IPS-20b (cell line): ENCODE results near the gene LRRC32.
"Not testable (repeated sequence)": the region's sequence is repeated elsewhere in the genome, so short reads cannot be mapped to it uniquely, and the experiment has no call there.

Source experiments
- H3K27ac ChIP-seq: one replicate; pipeline ENCODE4 v1.5.1; 2013; ENCODE audit warnings: low read length
- H3K27me3 ChIP-seq: 2 replicates; pipeline ENCODE4 v1.6.1; 2013; ENCODE audit warnings: mild to moderate bottlenecking, low read length, inconsistent platforms; ENCODE audit not compliant: insufficient read depth
- H3K36me3 ChIP-seq: 2 replicates; pipeline ENCODE4 v1.6.1; 2013; ENCODE audit warnings: low read depth, mild to moderate bottlenecking, inconsistent platforms, low read length, moderate library complexity; ENCODE audit not compliant: insufficient read depth
- H3K4me1 ChIP-seq: 2 replicates; pipeline ENCODE4 v1.6.1; 2013; ENCODE audit warnings: mild to moderate bottlenecking, control low read depth, inconsistent platforms, low read length, moderate library complexity; ENCODE audit not compliant: insufficient read depth
- H3K4me3 ChIP-seq: 2 replicates; pipeline ENCODE4 v1.5.1; 2013; ENCODE audit warnings: mild to moderate bottlenecking, low read length, inconsistent platforms
- H3K9ac ChIP-seq: 2 replicates; pipeline ENCODE4 v1.6.1; 2013; ENCODE audit warnings: low read depth, mild to moderate bottlenecking, inconsistent platforms, low read length, moderate library complexity
- H3K9me3 ChIP-seq: 2 replicates; pipeline ENCODE4 v1.6.1; 2013; ENCODE audit warnings: mild to moderate bottlenecking, low read depth, low read length, inconsistent platforms; ENCODE audit not compliant: insufficient read depth

LRRC32 gene

GRCh38 chr11:76610371-76610770 lies 60.2 kb downstream of the LRRC32 start:
- Histone ChIP-seq H3K36me3 (no peaks in the 10 kb centered on the region), H3K4me3 (no peak overlapping the region), H3K27ac (no peak overlapping the region)

DNA sequence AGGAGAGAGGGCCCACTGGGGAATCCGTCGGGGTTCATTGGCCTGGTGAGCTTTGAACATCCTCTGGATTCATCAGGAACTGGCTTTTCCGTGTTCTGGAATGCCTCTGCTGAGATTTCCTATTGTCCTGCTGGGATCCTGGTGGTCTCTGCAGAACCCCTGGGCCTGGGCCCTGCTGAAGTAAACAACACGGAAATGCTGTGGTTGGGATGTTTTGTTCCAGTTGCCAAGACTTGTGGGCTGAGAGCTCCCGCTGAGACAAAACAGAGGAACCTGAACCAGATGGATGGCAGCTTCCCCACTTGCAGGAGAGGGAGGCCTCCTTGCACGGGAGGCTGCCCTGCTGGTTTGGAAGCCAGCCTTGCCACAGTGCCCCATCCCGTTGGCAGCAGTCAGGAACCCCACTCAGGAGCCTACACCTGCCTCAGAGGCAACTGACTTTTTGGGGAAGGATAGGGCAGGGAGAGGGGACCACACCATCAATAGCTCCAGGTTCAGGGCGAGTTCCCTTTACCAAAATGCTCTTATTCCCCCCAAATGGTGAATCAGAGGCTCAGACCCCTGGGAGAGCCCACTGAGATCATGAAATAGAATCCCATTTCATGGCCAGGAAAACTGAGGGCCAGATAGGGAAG lies 60.7 kb downstream of the LRRC32 start:
- Histone ChIP-seq H3K27ac (no peak overlapping the region), H3K4me3 (no peak overlapping the region), H3K9me3 (no peaks in the 10 kb centered on the region), H3K4me1 (peaks cover 2% of the 10 kb centered on the region; the same call in 1 of the 2 replicates), H3K27me3 (no peaks in the 10 kb centered on the region), H3K9ac (no peak overlapping the region), H3K36me3 (no peaks in the 10 kb centered on the region)

More at GRCh38 chr11:76610371-76610770, 60.2 kb downstream of the LRRC32 start:
- Histone ChIP-seq H3K4me1 (peaks cover 2% of the 10 kb centered on the region; the same call in 1 of the 2 replicates), H3K9ac (no peak overlapping the region), H3K27me3 (no peaks in the 10 kb centered on the region), H3K9me3 (no peaks in the 10 kb centered on the region)

GRCh38 chr11:76608879-76609460 lies 61.6 kb downstream of the LRRC32 start:
- H3K4me1 ChIP-seq, H3K27ac ChIP-seq, H3K4me3 ChIP-seq, H3K27me3 ChIP-seq, H3K9ac ChIP-seq, H3K9me3 ChIP-seq, H3K36me3 ChIP-seq: not testable (repeated sequence)

- H3K27ac ChIP-seq, H3K9me3 ChIP-seq, H3K4me1 ChIP-seq, H3K4me3 ChIP-seq, H3K27me3 ChIP-seq, H3K9ac ChIP-seq, H3K36me3 ChIP-seq: not testable (repeated sequence)
These were observed 62.3 kb downstream of the LRRC32 start for GRCh38 chr11:76608228-76608627.
